Activated B cell treated with CpG ODN at 0.5 μM for 24 hours (primary cell): ENCODE measurements around the gene TMEM131. TPM values are rescaled to one million over a fixed set of nuclear protein-coding genes. Genes with fewer than 3 reads are reported as not detected.
A peak's percentile ranks its signal among the peaks of the same experiment; 100 is the strongest.

Experiments
- ATAC-seq: fragments of 200-7000 bp; cut with Tn5 transposase; one replicate; pipeline ENCODE4 v1.10.0; 2021; ENCODE audit warnings: low read depth, mild to moderate bottlenecking, moderate library complexity
- CTCF ChIA-PET: fragments of 350-600 bp; sonication (Branson Sonifier 250); formaldehyde crosslinking; loops from one replicate; lab custom pipeline; 2021; ENCODE audit warnings: antibody characterized with exemption; lab: Charles Lee
- POLR2A ChIA-PET: fragments of 350-600 bp; sonication (Branson Sonifier 250); formaldehyde crosslinking; loops from one replicate; lab custom pipeline; 2021; ENCODE audit warnings: antibody characterized with exemption; lab: Charles Lee
- DNase-seq: peaks from one replicate; pipeline ENCODE4 v3.0.0; 2022
- H3K27ac Mint-ChIP-seq: one replicate; pipeline ENCODE4 v1.8.0; 2020; ENCODE audit warnings: mixed read lengths
- H3K27me3 Mint-ChIP-seq: one replicate; pipeline ENCODE4 v1.8.0; 2021; ENCODE audit warnings: mixed read lengths
- H3K36me3 Mint-ChIP-seq: one replicate; pipeline ENCODE4 v1.8.0; 2021; ENCODE audit warnings: low read depth, mixed read lengths
- H3K4me1 Mint-ChIP-seq: one replicate; pipeline ENCODE4 v1.8.0; 2021; ENCODE audit warnings: mixed read lengths
- H3K4me3 Mint-ChIP-seq: one replicate; pipeline ENCODE4 v1.8.0; 2020; ENCODE audit warnings: mild to moderate bottlenecking, mixed read lengths
- H3K9me3 Mint-ChIP-seq: one replicate; pipeline ENCODE4 v1.8.0; 2020; ENCODE audit warnings: mixed read lengths
- intact Hi-C: fragments of 100-400 bp; cut with micrococcal nuclease; formaldehyde crosslinking; loops from one replicate; pipeline ENCODE4 v1.15.1; 2024
- total RNA-seq: library from RNA; stranded (reverse); gene quantifications from 2 replicates; pipeline ENCODE4 v1.2.3, GENCODE V29; 2022
- TF ChIP-seq, protein P1 (sequence below): fragments of 200-600 bp; IDR thresholded peaks from one replicate; pipeline ENCODE4 v1.8.0; 2022; ENCODE audit warnings: antibody characterized with exemption, mild to moderate bottlenecking

The TMEM131 gene
- total RNA-seq, 1 donor from 2014 or later = 146 TPM

DNA sequence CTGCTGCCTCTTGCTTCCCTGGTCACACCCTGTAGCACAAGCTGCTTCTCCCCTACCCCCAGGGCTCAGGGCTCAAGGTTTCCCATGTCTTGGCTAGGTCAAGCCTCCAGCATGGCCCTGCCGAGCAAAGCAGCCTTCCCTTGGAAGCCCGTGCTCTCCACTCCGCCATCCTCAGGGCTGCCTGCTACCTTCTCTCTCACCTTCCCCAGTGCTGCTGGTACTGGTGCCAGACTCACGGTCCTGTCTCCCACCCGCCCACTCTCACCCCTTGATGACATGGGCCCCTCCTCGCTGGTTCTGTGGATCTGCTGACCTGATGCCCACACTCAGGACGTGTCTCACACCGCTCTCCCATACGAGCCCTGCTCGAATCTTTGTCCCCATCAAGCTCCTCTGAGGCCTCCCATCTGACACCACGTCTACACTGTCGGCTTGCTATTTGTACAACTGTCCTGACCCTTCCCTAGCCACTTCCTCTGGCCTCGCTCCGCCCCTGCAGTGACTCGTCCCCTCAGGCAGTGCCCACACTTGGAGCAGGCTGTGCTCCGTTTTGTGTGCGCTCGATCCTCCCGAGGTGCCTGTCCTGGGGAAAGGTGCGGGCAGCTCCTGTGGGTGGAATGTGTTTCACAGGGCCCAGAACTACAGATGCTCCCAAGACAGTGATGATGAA, 232.4 kb downstream of the TMEM131 start:
- ATAC-seq (no peak), DNase-seq (no peak)
- CTCF ChIA-PET = no interaction called here
- Mint-ChIP-seq H3K36me3 (peaks cover 94% of the 10 kb centered on the region), H3K4me3 (no peak overlapping the region), H3K9me3 (no peaks in the 10 kb centered on the region), H3K4me1 (peaks cover 2% of the 10 kb centered on the region), H3K27ac (peak overlapping the region; percentile 41), H3K27me3 (no peaks in the 10 kb centered on the region)
- POLR2A ChIA-PET = no interaction called here
- intact Hi-C loops = no loop called here
- TF ChIP-seq, protein P1, sequence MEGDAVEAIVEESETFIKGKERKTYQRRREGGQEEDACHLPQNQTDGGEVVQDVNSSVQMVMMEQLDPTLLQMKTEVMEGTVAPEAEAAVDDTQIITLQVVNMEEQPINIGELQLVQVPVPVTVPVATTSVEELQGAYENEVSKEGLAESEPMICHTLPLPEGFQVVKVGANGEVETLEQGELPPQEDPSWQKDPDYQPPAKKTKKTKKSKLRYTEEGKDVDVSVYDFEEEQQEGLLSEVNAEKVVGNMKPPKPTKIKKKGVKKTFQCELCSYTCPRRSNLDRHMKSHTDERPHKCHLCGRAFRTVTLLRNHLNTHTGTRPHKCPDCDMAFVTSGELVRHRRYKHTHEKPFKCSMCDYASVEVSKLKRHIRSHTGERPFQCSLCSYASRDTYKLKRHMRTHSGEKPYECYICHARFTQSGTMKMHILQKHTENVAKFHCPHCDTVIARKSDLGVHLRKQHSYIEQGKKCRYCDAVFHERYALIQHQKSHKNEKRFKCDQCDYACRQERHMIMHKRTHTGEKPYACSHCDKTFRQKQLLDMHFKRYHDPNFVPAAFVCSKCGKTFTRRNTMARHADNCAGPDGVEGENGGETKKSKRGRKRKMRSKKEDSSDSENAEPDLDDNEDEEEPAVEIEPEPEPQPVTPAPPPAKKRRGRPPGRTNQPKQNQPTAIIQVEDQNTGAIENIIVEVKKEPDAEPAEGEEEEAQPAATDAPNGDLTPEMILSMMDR = no peak

- Mint-ChIP-seq H3K36me3 (peaks cover 98% of the 10 kb centered on the region), H3K4me3 (no peak overlapping the region), H3K27ac (no peak overlapping the region), H3K4me1 (no peaks in the 10 kb centered on the region), H3K9me3 (no peaks in the 10 kb centered on the region), H3K27me3 (no peaks in the 10 kb centered on the region)
- intact Hi-C loops = no loop called here
- TF ChIP-seq, protein P1 = no peak
- POLR2A ChIA-PET = no interaction called here
- DNase-seq (no peak), ATAC-seq (no peak)
- CTCF ChIA-PET = no interaction called here
These were observed 234.6 kb downstream of the TMEM131 start for GRCh38 chr2:97761192-97761591.

GRCh38 chr2:97760480-97761049, 235.2 kb downstream of the TMEM131 start:
- CTCF ChIA-PET = no interaction called here
- H3K27me3 Mint-ChIP-seq = no peaks in the 10 kb centered on the region
- TF ChIP-seq, protein P1 = no peak
- no peak overlapping the region for H3K27ac Mint-ChIP-seq
- ATAC-seq = no peak
- H3K4me1 Mint-ChIP-seq = no peaks in the 10 kb centered on the region
- H3K4me3 Mint-ChIP-seq = no peak overlapping the region
- peaks cover 98% of the 10 kb centered on the region for H3K36me3 Mint-ChIP-seq
- intact Hi-C loops = no loop called here
- DNase-seq = no peak
- no peaks in the 10 kb centered on the region for H3K9me3 Mint-ChIP-seq
- POLR2A ChIA-PET = no interaction called here

DNA sequence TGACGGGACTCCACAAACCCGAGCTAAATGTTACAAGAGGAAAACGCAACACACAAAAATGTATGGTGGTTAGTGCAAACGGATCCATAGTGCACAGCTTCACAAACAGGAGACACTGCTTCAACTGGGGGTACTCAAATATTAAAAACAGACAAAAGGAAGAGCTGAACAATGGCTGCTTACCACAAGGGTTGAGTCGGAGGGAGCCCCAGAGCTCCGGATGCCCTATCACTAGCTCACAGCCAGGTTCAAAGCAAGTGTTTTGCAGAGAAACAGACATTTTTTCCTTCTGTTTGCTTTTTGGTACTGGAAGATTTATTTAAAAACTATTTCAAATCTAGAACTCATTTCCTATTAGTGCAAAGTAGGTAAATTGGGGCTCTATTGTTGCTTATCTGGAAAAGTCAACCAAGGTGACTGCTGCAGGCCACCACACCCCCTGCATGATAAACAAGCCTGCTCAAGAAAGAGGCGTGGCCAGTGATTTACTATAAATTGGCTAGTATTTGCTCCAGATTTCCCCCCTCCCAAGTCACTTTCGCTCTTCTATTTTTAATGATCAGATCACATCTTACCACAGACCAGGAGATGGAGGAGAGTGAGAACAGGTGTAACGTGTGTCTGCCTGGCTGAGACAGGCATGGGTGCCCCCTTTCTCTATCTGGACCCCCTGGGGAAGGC, 235.9 kb downstream of the TMEM131 start:
- Mint-ChIP-seq H3K27me3 (no peaks in the 10 kb centered on the region), H3K4me1 (no peaks in the 10 kb centered on the region), H3K4me3 (no peak overlapping the region), H3K27ac (no peak overlapping the region), H3K36me3 (peaks cover 97% of the 10 kb centered on the region), H3K9me3 (no peaks in the 10 kb centered on the region)
- intact Hi-C loops = no loop called here
- CTCF ChIA-PET = interaction anchor here (1.7 kb wide), 1 partner anchor 20 kb away, joined by 5 read pairs; no protein-coding TSS in a partner anchor
- POLR2A ChIA-PET = no interaction called here
- ATAC-seq (no peak), DNase-seq (no peak)
- TF ChIP-seq, protein P1 = no peak

DNA sequence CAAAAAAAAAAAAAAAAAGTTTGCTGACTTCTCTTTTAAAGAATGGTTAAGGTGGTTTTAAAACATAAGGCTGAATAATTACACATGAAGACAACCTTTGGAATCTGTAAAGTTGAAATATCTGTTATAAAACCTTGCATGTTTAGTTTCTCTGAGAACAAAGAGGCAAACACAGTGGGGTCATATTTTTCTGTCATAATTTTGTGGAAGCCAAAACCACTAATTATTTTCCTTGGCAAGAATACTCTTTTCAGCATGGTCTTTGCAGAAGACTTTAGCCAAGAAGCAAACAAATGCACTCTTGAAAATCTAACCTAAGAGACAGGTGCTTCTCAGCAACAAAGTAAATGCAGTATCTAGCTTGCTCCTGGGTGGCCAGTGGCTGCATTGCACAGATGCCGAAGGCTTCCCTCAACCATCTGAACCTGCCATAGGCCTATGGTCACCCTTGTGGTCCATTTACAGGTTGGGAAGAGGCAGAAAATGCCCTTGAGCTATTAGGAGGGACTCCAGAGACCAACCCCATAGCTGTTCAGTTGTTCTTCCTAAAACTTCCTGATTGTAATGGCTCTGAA, 237.5 kb downstream of the TMEM131 start:
- Mint-ChIP-seq H3K36me3 (peaks cover 91% of the 10 kb centered on the region), H3K27me3 (no peaks in the 10 kb centered on the region), H3K4me1 (no peaks in the 10 kb centered on the region), H3K4me3 (no peak overlapping the region), H3K27ac (no peak overlapping the region), H3K9me3 (no peaks in the 10 kb centered on the region)
- CTCF ChIA-PET = interaction anchor here (1.7 kb wide), 1 partner anchor 18 kb away, joined by 5 read pairs; no protein-coding TSS in a partner anchor
- POLR2A ChIA-PET = no interaction called here
- ATAC-seq = no peak
- no peak for DNase-seq
- intact Hi-C loops = no loop called here
- TF ChIP-seq, protein P1 = no peak
